ENCODE data around the gene RIMS4.

- TF ChIP-seq, protein P1, sequence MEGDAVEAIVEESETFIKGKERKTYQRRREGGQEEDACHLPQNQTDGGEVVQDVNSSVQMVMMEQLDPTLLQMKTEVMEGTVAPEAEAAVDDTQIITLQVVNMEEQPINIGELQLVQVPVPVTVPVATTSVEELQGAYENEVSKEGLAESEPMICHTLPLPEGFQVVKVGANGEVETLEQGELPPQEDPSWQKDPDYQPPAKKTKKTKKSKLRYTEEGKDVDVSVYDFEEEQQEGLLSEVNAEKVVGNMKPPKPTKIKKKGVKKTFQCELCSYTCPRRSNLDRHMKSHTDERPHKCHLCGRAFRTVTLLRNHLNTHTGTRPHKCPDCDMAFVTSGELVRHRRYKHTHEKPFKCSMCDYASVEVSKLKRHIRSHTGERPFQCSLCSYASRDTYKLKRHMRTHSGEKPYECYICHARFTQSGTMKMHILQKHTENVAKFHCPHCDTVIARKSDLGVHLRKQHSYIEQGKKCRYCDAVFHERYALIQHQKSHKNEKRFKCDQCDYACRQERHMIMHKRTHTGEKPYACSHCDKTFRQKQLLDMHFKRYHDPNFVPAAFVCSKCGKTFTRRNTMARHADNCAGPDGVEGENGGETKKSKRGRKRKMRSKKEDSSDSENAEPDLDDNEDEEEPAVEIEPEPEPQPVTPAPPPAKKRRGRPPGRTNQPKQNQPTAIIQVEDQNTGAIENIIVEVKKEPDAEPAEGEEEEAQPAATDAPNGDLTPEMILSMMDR (IDR thresholded peaks at IDR 0.05), result no peak
- TF ChIP-seq SIN3A (IDR thresholded peaks at IDR 0.05; ENCODE audit: borderline replicate concordance, insufficient read depth, low read depth, low read length) (no peak), POLR2AphosphoS5 (IDR thresholded peaks at IDR 0.05; ENCODE audit: low read depth, low read length) (no peak), REST (IDR thresholded peaks at IDR 0.05; ENCODE audit: insufficient read depth in 1 of 2, low read depth in 2 of 2, low read length in 1 of 2) (no peak), TCF7L2 (IDR thresholded peaks at IDR 0.05; ENCODE audit: low read depth, low read length) (no peak)
These were observed 88.6 kb downstream of the RIMS4 start for GRCh38 chr20:44721785-44722054.
